GM21423 (cell line): ENCODE data around the gene SYT14.
"Not testable (repeated sequence)": the region's sequence is repeated elsewhere in the genome, so short reads cannot be mapped to it uniquely, and the experiment has no call there.

Source experiments
- ATAC-seq: cut with Tn5 transposase; IDR thresholded peaks from one replicate; pipeline ENCODE4 v1.9.1; 2021; ENCODE audit warnings: mild to moderate bottlenecking, moderate library complexity; ENCODE audit not compliant: unreplicated experiment

Gene SYT14

DNA sequence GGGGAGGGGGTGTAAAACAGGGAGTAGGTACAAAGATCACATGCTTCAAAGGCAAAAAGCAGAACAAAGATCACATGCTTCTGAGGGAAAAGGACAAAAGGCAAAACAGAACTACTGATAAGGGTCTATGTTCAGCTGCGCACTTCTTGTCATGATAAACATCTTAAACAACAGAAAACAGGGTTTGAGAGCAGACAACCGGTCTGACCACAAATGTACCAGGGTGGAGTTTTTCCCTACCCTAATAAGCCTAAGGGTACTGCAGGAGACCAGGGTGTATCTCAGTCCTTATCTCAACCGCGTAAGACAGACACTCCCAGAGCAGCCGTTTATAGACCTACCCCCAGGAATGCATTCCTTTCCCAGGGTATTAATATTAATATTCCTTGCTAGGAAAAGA is 258.2 kb downstream of the SYT14 start:
- not testable (repeated sequence) for ATAC-seq

DNA sequence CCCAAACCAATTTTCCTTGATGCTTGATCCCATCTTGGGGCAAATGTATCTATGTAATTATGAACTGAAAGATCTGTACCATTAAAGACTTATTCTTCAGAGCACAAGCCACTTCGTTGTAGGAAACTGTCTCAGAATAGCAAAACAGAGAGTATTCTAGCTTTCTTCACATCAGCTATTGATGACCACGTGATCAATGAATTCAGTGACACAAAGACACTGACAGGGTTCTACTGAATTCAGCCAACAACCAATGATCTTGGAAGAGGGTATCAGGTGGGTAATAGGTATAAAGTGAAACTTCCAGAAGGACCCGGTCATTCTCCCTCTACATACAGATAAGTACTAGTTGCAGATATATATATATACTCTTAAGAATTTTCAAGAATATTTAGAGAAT is 260.8 kb downstream of the SYT14 start:
- ATAC-seq = no peak

DNA sequence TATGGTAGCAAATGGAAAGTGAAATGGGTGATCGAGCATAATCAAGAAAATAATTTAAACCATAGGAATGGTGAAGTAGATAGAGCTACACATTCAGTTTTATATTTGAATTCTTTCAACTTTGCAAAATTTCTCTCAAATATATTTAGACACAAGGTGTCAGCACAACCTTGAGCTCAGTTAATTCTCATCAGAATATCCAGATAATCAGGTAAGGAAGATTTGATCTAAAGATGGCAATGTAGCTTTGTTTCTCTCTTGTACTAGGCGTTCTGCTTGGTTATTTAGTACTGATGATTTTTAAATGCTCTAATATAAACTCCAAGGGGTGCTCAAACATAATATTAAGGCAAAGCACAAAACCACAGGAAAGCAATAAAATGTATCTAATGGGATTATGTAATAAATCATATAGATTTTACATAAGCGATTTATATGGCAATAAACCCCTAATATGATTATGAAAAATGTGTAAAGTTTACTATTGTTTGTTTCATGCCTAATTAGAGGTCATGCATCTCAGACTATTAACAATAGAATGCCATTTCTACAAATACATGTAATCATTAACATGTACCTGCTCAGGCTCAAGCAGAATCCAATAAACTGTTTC is 262.2 kb downstream of the SYT14 start:
- no peak for ATAC-seq

DNA sequence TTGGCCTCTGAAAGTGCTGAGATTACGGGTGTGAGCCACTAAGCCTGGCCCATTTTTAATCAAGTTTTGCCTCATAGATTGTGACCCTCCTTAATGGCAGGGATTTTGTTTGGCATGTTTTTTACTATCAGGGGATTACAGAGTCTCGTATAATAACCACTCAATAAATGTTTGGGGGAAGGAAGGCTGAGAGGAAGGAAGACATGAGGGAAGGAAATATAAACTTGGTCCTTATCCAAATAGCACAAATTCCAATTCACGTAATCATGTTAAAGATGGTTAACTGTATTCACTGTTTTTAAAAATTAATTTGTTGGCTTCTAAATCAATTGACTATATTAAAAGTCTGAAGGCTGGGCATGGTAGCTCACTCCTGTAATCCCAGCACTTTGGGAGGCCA is 263.7 kb downstream of the SYT14 start:
- no peak for ATAC-seq

DNA sequence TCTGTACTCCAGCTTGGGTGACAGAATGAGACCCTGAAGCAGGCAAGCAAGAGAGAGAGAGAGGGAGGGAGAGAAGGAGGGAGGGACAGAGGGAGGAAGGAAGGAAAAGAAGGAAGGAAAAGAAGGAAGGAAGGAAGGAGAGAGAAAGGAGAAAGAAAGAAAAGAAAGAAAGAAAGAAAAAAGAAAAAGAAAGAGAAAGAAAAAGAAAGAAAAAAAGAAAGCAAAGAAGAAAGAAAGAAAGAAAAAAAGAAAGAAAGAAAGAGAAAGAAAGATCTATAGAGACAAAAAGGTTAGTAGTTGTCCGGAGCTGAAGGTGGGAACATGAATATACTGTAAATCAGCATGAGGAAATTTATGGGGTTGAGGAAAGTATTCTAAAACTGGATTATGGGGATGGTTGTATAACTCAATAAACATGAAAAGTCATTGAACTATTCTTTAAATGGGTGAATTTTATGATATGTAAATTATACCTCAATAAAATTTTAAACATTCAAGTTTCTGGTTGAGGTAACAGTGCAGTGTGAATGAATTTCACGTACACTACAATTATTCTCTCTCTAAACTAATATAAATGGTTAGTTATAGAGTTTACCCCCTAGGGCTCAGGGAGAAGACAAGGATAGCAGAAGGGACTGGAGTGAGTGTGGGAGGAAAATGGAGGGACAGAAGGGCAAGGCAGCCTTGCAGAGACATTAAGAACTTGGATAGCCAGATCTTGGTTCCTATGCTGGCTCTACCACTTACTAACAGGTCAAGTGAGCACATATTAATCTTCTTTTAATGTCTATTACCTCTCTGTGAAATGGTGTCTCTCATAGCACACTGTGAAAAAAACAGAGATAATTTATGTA is 269.8 kb downstream of the SYT14 start:
- no peak for ATAC-seq

DNA sequence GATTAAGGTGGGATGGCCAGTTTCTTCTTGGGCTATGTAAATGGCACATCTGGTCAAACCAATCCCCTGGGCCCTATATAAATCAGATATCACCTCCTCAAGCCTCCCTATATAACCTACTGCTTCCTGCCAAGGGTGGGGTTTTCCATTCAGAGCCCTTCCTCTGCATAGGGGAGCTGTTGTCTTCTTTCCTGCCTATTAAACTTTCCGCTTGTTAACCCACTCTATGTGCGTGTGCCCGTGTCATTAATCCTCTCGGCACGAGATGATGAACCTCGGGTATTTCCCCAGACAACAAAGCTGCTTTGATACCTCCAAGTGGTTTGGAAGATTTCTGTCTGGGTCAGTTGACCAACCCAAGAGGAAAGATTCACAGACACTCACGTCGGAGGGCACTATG is 275.3 kb downstream of the SYT14 start:
- no peak for ATAC-seq

DNA sequence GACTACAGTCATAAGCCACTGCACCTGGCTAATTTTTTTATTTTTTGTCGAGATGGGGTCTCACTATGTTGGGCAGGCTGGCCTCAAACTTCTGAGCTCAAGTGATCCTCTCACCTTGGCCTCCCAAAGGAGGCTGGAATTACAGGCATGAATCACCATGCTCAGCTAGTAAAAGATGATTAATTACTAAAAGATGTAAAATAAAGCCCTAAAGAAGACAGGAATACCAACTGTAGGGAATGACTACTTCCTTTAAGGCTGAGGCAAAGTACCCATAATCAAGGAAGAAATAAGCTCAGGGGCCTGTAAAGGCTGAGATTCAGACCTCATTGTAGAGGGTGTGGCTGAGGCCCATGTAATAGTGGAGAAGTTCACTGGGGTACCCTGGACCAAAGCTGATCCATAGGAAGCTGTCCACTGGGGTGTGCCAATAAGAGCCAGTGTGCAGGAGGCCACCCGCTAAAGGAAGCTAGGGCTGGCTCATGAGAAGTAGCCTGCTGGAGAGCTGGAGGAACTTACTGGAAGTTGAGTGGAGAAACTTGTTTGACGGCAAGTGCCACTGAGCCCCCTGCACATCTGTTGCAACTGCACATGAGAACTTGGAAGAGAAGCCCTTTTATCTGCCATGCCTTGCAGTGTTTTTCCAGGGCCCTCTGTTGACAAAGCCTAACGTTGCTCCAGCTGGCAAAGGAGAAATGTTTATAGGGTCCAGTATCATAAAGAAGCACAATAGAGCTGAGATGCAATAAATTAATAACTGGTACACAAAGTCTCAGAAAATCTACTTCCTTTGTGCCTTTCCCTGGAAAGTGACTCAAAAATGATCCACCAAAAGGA is 276.8 kb downstream of the SYT14 start:
- no peak for ATAC-seq

DNA sequence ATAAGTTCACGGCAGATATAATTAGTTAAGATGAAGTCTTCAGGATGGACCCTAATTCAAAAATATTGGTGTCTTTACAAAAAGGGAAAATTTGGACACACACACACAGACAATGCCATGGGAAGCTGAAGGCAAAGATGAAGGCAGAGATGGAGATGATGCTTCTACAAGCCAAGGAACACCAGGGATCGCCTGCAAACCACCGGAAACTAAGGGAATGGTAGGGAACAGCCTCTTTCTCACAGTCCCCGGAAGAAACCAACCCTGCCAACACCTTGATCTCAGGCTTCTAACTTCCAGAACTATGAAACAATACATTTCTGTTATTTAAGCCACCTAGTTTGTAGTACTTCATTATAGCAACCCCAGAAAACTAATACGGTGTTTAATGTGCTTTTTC is 279.5 kb downstream of the SYT14 start:
- ATAC-seq = no peak

DNA sequence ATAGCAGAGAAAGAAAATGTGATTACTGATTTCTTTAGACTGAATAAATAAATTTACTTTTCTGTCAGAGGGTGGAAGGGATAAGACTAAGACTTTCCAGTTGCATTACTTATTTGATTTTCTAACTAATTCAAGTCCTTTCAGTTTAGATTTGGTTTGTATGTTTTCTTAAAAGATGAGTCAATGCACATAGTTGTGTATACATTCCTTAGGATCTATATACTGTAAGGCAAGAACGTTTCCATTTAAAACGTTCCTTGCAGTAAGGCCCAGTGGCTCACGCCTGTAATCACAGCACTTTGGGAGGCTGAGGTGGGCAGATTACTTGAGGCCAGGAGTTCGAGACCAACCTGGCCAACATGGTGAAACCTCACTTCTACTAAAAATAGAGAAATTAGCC is 280.0 kb downstream of the SYT14 start:
- ATAC-seq = no peak
